Activated CD8-positive, alpha-beta T cell treated with anti-CD3 and anti-CD28 coated beads, Interleukin-2, amount 10 ng/mL, durations not matched to agents 7 days and 5 days (primary cell): ENCODE data around the gene CCDC57. TPM values are rescaled to one million over a fixed set of nuclear protein-coding genes. Genes with fewer than 3 reads are reported as not detected.
"Not testable (repeated sequence)": the region's sequence is repeated elsewhere in the genome, so short reads cannot be mapped to it uniquely, and the experiment has no call there.

ENCODE experiments used
- ATAC-seq: fragments of 150-1000 bp; cut with Tn5 transposase; one replicate; pipeline ENCODE4 v1.10.0; 2021; ENCODE audit warnings: moderate library complexity
- CTCF ChIA-PET: fragments of 350-600 bp; sonication (Branson Sonifier 250); formaldehyde crosslinking; loops from one replicate; lab custom pipeline; 2021; ENCODE audit warnings: antibody characterized with exemption; lab: Charles Lee
- POLR2A ChIA-PET: fragments of 350-600 bp; sonication (Branson Sonifier 250); formaldehyde crosslinking; loops from one replicate; lab custom pipeline; 2021; ENCODE audit warnings: antibody characterized with exemption; lab: Charles Lee
- DNase-seq: peaks from one replicate; pipeline ENCODE4 v3.0.0-alpha.2; 2020
- H3K27ac Mint-ChIP-seq: one replicate; pipeline ENCODE4 v1.8.0; 2021; ENCODE audit warnings: mild to moderate bottlenecking, mixed read lengths
- H3K27me3 Mint-ChIP-seq: one replicate; pipeline ENCODE4 v1.8.0; 2021; ENCODE audit warnings: low read depth, mixed read lengths
- H3K36me3 Mint-ChIP-seq: one replicate; pipeline ENCODE4 v1.8.0; 2021; ENCODE audit warnings: low read depth, mixed read lengths
- H3K4me1 Mint-ChIP-seq: one replicate; pipeline ENCODE4 v1.8.0; 2021; ENCODE audit warnings: low read depth, mixed read lengths
- H3K4me3 Mint-ChIP-seq: one replicate; pipeline ENCODE4 v1.8.0; 2021; ENCODE audit warnings: mild to moderate bottlenecking, mixed read lengths
- H3K9me3 Mint-ChIP-seq: one replicate; pipeline ENCODE4 v1.8.0; 2022; ENCODE audit warnings: mixed read lengths; ENCODE audit not compliant: insufficient read depth
- total RNA-seq, 2 experiments: library from RNA; stranded (reverse); gene quantifications; one replicate each; pipeline ENCODE4 v1.2.3, GENCODE V29; 2021

Gene CCDC57
- total RNA-seq, 2 experiments from 2014 or later: 78.3 to 84.7 TPM

DNA sequence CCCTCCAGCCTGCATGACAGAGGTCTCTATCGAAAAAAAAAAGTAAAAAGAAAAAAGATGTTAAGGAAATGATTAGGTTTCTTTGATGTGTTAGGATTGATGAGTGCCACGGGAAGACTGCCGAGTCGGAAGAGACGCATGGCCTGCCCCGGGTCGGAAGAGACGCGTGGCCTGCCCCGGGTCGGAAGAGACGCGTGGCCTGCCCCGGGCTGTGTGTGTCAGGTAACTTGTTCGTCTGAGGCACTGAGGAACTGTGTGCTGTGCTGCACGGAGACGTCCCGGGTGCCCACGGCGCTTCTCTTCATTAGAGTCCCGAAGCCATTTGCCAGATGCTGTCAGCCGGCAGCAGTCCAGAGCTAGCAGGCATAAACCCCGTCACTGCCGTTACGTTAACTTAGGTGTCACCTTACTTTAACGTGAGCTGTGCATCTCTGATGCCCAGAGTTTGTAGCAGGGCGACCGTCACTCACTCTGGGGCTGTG is 74.1 kb downstream of the CCDC57 start:
- H3K27ac Mint-ChIP-seq: no peak overlapping the region
- no peak for DNase-seq
- H3K4me3 Mint-ChIP-seq: no peak overlapping the region
- ATAC-seq: no peak
- no peaks in the 10 kb centered on the region for H3K27me3 Mint-ChIP-seq
- POLR2A ChIA-PET: no interaction called here
- CTCF ChIA-PET: interaction anchor here (1.7 kb wide), 1 partner anchor 101 kb away, joined by 4 read pairs; the partner anchor contains the start of gene DCXR
- no peaks in the 10 kb centered on the region for H3K36me3 Mint-ChIP-seq
- no peaks in the 10 kb centered on the region for H3K4me1 Mint-ChIP-seq
- H3K9me3 Mint-ChIP-seq: no peaks in the 10 kb centered on the region

DNA sequence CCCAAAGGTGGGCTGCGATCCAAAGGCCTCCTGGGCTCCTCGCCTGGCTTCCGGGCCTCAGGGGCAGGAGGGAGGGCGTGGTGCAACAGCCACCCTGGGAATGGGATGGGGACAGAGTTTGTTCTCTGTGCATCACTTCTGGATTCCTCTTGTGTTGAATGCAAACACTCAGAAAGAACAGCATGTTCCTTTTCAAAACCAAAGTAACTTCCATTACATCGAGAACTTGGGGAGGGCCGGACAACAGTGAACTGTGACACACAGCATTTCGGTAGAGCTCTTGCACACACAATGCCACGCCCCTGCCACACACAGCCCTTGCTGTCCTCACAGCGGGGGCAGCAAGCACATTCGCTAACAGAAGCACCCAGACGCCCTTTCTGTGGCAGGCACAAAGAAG is 78.5 kb downstream of the CCDC57 start:
- Mint-ChIP-seq H3K4me3 (no peak overlapping the region), H3K27ac (no peak overlapping the region), H3K9me3 (no peaks in the 10 kb centered on the region), H3K36me3 (no peaks in the 10 kb centered on the region), H3K27me3 (no peaks in the 10 kb centered on the region), H3K4me1 (no peaks in the 10 kb centered on the region)
- DNase-seq (no peak), ATAC-seq (no peak)
- CTCF ChIA-PET: interaction anchor here (0.7 kb wide), 1 partner anchor 175 kb away, joined by 3 read pairs; no protein-coding TSS in a partner anchor
- POLR2A ChIA-PET: no interaction called here

DNA sequence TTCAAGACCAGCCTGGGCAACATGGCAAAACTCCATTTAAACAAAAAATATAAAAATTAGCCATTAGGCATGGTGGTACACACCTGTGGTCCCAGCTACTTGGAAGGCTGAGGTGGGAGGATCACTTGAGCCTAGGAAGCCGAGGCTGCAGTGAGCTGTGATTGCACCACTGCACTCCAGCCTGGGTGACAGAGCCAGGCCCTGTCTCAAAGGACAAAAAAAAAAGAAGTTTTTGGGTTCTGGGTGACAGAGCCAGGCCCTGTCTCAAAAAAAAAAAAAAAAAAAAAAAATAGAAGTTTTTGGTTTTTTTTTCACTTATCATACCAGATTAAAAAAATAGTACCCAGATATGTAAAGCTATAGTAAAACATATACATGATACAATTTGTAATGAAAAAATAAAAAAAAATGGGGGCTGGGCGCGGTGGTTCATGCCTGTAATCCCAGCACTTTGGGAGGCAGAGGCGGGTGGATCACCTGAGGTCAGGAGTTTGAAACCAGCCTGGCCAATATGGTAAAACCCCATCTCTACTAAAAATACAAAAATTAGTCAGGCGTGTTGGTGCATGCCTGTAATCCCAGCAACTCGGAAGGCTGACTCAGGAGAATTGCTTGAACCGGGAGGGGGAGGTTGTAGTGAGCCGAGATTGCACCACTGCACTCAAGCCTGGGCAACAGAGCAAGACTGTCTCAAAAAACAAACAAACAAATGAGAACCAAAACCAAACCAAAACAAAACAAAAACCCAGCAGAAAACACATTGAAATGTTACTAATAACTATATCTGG is 79.3 kb downstream of the CCDC57 start:
- H3K4me1 Mint-ChIP-seq, H3K9me3 Mint-ChIP-seq, CTCF ChIA-PET, H3K36me3 Mint-ChIP-seq, ATAC-seq, DNase-seq, H3K27ac Mint-ChIP-seq, H3K27me3 Mint-ChIP-seq, H3K4me3 Mint-ChIP-seq: not testable (repeated sequence)
- POLR2A ChIA-PET: interaction anchor here (0.7 kb wide), 1 partner anchor 644 kb away, joined by 4 read pairs; no protein-coding TSS in a partner anchor

DNA sequence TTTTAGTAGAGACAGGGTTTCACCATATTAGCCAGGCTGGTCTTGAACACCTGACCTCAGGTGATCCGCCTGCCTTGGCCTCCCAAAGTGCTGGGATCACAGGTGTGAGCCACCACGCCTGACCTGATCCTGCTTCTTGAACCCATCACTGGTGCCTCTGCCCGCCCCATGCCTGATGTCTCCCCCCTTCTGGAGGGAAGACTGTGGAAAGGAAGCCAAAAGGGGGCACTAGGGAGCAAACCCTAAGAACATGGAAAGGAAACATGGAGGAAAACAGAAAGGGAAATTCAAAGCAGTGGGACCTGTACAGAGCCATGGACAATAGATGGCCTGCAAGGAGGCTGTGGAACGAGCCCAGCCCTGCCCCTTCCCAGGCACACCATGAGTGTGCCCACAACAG is 83.5 kb downstream of the CCDC57 start:
- POLR2A ChIA-PET: interaction anchor here (0.7 kb wide), 1 partner anchor 273 kb away, joined by 3 read pairs; no protein-coding TSS in a partner anchor
- CTCF ChIA-PET: no interaction called here

DNA sequence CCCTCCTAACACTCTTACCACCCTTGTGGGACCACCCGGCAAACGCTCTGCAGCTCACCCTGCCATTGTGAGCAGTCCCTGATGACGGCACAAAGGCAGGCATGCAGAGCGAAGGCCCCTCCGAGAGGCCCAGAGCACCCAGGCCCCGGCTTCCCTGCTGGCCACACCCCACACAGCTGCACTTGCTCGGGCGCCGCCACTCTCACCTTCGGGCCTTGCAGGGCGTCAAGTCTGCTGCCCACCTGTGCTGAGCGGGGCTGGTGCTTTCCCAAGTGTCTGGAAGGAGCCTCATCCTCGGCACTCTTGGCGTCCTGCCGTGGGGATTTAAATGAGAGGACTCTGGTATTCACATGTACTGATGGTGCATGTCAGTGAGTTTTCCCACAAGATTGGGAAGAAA is 84.4 kb downstream of the CCDC57 start:
- Mint-ChIP-seq H3K36me3 (peaks cover 12% of the 10 kb centered on the region), H3K4me1 (peaks cover 47% of the 10 kb centered on the region), H3K4me3 (no peak overlapping the region), H3K27ac (peak overlapping the region; percentile 98), H3K9me3 (no peaks in the 10 kb centered on the region), H3K27me3 (no peaks in the 10 kb centered on the region)
- no peak for ATAC-seq
- ChIA-PET CTCF (interaction anchor here (0.5 to 2.2 kb wide), 4 partner anchors 9 to 202 kb away, joined by 3 to 16 read pairs (median 4); no protein-coding TSS in a partner anchor), POLR2A (interaction anchor here (0.7 to 2.0 kb wide), 2 partner anchors 9 to 31 kb away, joined by 3 to 5 read pairs; no protein-coding TSS in a partner anchor)
- no peak for DNase-seq

More for the DNA sequence above, 83.5 kb downstream of the CCDC57 start:
- Mint-ChIP-seq H3K27me3 (no peaks in the 10 kb centered on the region), H3K27ac (no peak overlapping the region), H3K4me1 (peaks cover 42% of the 10 kb centered on the region), H3K4me3 (no peak overlapping the region), H3K9me3 (no peaks in the 10 kb centered on the region), H3K36me3 (peaks cover 7% of the 10 kb centered on the region)
- no peak for ATAC-seq
- no peak for DNase-seq

DNA sequence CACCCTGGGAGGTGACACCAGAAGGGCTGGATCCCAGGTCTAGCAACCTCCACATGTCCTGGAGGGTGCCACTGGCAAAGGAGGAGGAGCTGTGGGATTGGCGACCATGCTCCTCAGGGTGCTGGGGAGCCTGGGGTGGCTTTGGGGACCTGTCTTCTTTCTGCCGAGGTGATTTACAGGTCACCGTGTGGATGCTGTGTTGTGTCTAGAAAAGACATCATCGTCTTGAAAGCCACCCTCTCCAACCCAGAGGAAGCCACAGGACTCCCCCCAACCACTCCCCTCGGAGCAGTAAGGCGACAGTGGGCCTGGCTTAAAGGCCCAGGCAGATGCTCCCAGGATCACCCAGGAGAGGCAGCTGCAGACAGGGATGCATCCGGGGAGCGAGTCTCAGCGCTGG is 84.9 kb downstream of the CCDC57 start:
- ATAC-seq: peak; percentile 9
- ChIA-PET CTCF (interaction anchor here (0.5 to 2.2 kb wide), 8 partner anchors 10 to 203 kb away, joined by 3 to 16 read pairs (median 4); no protein-coding TSS in a partner anchor), POLR2A (interaction anchor here (0.6 to 2.0 kb wide), 6 partner anchors 10 to 101 kb away, joined by 3 to 7 read pairs (median 3); partner anchors contain the start of genes FASN and SLC16A3)
- Mint-ChIP-seq H3K4me1 (peaks cover 49% of the 10 kb centered on the region), H3K4me3 (peak overlapping the region; percentile 70), H3K27me3 (no peaks in the 10 kb centered on the region), H3K27ac (peak overlapping the region; percentile 98), H3K36me3 (peaks cover 16% of the 10 kb centered on the region), H3K9me3 (no peaks in the 10 kb centered on the region)
- peak; percentile 57 for DNase-seq

DNA sequence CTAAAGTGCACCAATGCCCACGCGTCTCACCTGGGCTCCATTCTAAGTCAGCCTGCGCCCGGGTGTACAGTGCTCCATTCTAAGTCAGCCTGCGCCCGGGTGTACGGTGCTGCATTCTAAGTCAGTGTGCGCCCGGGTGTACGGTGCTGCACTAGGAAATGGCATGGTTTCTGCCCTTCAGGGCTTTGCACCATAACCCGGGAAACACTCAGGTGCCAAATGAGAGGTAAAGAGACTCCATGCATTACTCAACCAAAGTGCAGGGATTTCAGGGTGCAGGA is 85.4 kb downstream of the CCDC57 start:
- ATAC-seq: peak; percentile 37
- ChIA-PET CTCF (interaction anchor here (0.9 to 2.2 kb wide), 15 partner anchors 9 to 177 kb away, joined by 3 to 16 read pairs (median 4); partner anchors contain the start of gene DCXR), POLR2A (interaction anchor here (0.6 to 2.0 kb wide), 8 partner anchors 10 to 101 kb away, joined by 3 to 7 read pairs (median 4); partner anchors contain the start of genes FASN and SLC16A3)
- Mint-ChIP-seq H3K36me3 (peaks cover 17% of the 10 kb centered on the region), H3K4me1 (peaks cover 53% of the 10 kb centered on the region), H3K9me3 (no peaks in the 10 kb centered on the region), H3K27ac (peak overlapping the region; percentile 98), H3K4me3 (peak overlapping the region; percentile 70), H3K27me3 (no peaks in the 10 kb centered on the region)
- no peak for DNase-seq

DNA sequence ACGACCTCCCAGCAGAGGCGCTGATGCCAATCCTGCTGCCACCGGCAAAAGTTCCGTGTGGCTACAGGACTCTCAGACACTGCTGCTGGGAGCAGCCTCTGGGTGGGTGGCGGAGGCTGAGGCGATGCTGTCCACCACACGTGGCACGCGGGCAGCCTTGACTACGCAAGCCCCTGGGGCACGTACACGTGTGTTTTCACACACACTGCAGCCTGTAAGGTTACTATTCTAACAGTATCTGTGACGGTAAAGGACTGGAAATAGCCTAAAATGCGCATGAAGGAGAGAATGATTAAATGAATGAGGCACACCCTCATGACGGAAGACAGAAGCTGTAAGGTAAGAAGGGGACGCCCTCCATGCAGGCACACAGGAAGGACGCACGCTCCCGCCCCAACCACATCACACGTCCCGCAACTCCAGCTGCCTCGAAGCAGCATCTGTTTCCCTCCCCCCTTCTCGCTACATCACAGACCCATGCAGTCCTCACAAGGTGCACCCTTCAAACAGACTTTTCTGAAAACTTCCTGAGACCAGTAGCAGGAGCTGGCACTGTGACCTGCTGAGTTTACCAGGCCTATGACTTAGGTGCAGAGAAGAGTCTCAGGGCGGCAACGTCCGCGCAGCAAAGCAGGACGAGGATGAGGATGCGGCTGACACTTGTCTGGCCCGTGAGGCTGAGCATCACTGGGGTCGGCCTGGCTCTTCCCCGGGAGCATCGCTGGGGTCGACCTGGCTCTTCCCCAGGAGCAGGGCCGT is 85.9 kb downstream of the CCDC57 start:
- DNase-seq: peak; percentile 92
- H3K27me3 Mint-ChIP-seq: no peaks in the 10 kb centered on the region
- H3K4me3 Mint-ChIP-seq: peak overlapping the region; percentile 70
- ChIA-PET POLR2A (interaction anchor here (0.8 to 2.0 kb wide), 7 partner anchors 11 to 102 kb away, joined by 3 to 7 read pairs (median 5); partner anchors contain the start of genes FASN and SLC16A3), CTCF (interaction anchor here (0.9 to 2.2 kb wide), 16 partner anchors 10 to 177 kb away, joined by 3 to 16 read pairs (median 4); partner anchors contain the start of gene DCXR)
- H3K27ac Mint-ChIP-seq: peak overlapping the region; percentile 98
- H3K9me3 Mint-ChIP-seq: no peaks in the 10 kb centered on the region
- H3K36me3 Mint-ChIP-seq: peaks cover 20% of the 10 kb centered on the region
- peak; percentile 93 for ATAC-seq
- H3K4me1 Mint-ChIP-seq: peaks cover 59% of the 10 kb centered on the region

DNA sequence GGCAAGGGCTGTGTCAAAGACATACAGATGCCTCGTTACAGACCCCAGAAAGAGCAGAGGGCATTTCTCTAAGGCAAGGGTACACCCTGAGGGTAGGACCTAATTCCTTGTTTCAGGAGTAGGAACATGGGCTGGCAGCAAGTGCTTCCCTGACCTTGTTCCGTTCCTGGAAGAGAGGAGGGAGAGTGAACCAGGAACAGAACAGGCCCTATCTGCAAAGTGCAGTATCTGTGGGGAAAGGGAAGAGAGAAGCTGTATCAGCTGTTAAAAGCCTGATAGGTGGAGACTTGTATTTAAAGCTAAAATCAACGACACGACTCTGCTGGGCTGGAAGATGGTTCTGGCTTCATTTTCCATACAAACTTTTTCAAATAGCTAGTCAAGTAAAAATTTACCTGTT is 88.5 kb downstream of the CCDC57 start:
- peaks cover 21% of the 10 kb centered on the region for H3K36me3 Mint-ChIP-seq
- POLR2A ChIA-PET: no interaction called here
- peak overlapping the region; percentile 5 for H3K27ac Mint-ChIP-seq
- no peak overlapping the region for H3K4me3 Mint-ChIP-seq
- H3K4me1 Mint-ChIP-seq: peaks cover 79% of the 10 kb centered on the region
- H3K27me3 Mint-ChIP-seq: no peaks in the 10 kb centered on the region
- ATAC-seq: no peak
- no peak for DNase-seq
- CTCF ChIA-PET: interaction anchor here (1.0 to 1.2 kb wide), 2 partner anchors 18 to 77 kb away, joined by 4 to 5 read pairs; no protein-coding TSS in a partner anchor
- H3K9me3 Mint-ChIP-seq: no peaks in the 10 kb centered on the region

DNA sequence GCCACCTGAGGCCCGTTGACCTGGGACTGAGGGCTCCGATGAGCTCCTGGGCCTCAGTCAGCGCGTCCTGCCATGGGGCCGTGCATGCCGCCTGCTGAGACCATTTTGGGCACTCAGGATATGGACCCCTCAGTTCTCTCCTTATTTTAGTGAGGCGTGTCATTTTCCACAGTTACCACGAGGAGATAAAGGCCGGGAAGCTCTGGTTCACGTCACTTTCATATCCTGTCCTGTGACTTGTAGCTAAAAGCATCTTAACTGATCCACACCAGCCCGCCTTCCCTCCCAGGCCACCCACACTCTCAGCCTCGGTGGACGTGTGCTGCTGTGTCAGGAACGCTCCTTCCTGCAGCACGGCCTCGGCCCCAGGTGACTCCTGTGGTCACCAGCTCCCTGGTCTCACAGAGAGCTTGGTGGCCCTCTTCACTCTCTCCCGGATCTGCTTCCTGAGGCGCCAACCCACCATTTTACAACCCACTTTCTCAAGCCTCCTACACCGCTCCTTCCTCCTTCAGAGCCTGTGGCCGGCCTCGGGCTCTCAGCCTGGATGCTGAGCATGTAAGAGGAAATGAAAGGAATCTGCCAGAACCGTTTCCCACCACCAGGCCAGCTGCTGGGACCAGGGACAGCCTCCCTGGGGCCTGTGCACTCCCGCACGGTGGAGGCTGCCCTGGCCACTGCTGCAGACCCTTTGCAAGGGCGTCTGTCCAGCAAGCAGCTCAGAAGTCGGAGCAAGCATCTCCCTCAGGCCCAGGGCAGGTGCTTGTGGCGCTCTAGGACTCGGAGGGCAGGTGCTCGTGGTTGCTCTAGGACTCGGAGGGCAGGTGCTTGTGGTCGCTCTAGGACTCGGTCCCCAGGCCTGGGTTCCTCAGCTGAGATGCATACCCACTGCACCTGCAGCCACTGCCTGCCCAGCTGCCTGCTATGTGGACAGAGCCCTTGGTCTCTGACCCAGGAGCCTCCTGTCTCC is 90.7 kb downstream of the CCDC57 start:
- Mint-ChIP-seq H3K27ac (peak overlapping the region; percentile 93), H3K4me1 (peaks cover 63% of the 10 kb centered on the region), H3K27me3 (no peaks in the 10 kb centered on the region), H3K36me3 (peaks cover 21% of the 10 kb centered on the region), H3K4me3 (peak overlapping the region; percentile 38), H3K9me3 (no peaks in the 10 kb centered on the region)
- DNase-seq (no peak), ATAC-seq (peak; percentile 9)
- CTCF ChIA-PET: interaction anchor here (0.8 to 2.7 kb wide), 7 partner anchors 14 to 85 kb away, joined by 3 to 19 read pairs (median 5); partner anchors contain the start of gene DCXR
- POLR2A ChIA-PET: interaction anchor here (0.6 to 1.2 kb wide), 3 partner anchors 39 to 252 kb away, joined by 3 read pairs; partner anchors contain the start of gene DCXR
